Activated CD4-positive, alpha-beta memory T cell treated with anti-CD3 and anti-CD28 coated beads for 36 hours (primary cell): ENCODE measurements around the gene SLC9A4. TPM values are rescaled to one million over a fixed set of nuclear protein-coding genes. Genes with fewer than 3 reads are reported as not detected.

Source experiments
- CTCF ChIA-PET: fragments of 350-600 bp; sonication (Branson Sonifier 250); formaldehyde crosslinking; loops from one replicate; lab custom pipeline; 2021; ENCODE audit warnings: antibody characterized with exemption, inconsistent platforms; lab: Charles Lee
- POLR2A ChIA-PET: fragments of 350-600 bp; sonication (Branson Sonifier 250); formaldehyde crosslinking; loops from one replicate; lab custom pipeline; 2021; ENCODE audit warnings: antibody characterized with exemption; lab: Charles Lee
- DNase-seq: peaks from one replicate; pipeline ENCODE4 v3.0.0-alpha.2; 2020
- H3K27ac Mint-ChIP-seq: one replicate; pipeline ENCODE4 v1.8.0; 2021; ENCODE audit warnings: mixed read lengths
- H3K27me3 Mint-ChIP-seq: one replicate; pipeline ENCODE4 v1.8.0; 2021; ENCODE audit warnings: mixed read lengths
- H3K36me3 Mint-ChIP-seq: one replicate; pipeline ENCODE4 v1.8.0; 2021; ENCODE audit warnings: mixed read lengths
- H3K4me1 Mint-ChIP-seq: one replicate; pipeline ENCODE4 v1.8.0; 2021; ENCODE audit warnings: low read depth, mixed read lengths
- H3K4me3 Mint-ChIP-seq: one replicate; pipeline ENCODE4 v1.8.0; 2021; ENCODE audit warnings: mild to moderate bottlenecking, mixed read lengths
- H3K9me3 Mint-ChIP-seq: one replicate; pipeline ENCODE4 v1.8.0; 2021; ENCODE audit warnings: mixed read lengths
- intact Hi-C: fragments of 100-400 bp; cut with micrococcal nuclease; formaldehyde crosslinking; loops from one replicate; pipeline ENCODE4 v1.15.1; 2023
- total RNA-seq, 2 experiments: library from RNA; stranded (reverse); gene quantifications; one replicate each; pipeline ENCODE4 v1.2.3, GENCODE V29; 2021

The SLC9A4 gene
- total RNA-seq, 2 experiments from 2014 or later, result 0.10 TPM; not detected in 1

DNA sequence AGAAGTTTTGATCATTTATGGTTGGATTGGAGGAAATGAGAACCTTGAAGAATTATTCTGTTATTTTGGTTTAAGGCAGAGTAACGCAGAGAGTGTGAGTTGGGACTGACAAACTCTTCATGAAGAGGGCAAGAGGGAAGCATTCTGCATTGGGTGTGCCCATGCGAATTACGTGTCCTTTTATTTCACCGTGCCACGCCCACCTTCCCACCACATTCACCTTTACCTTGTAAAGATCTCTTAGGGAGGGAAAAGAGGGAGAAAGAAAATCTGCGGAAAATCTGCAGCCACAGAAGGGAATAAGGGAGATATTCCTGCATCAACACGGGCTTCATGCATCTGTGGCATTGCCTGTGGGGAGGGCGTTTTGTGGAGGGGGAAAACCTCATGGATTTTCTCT is 31.8 kb downstream of the SLC9A4 start:
- POLR2A ChIA-PET, result no interaction called here
- intact Hi-C loops, result no loop called here

DNA sequence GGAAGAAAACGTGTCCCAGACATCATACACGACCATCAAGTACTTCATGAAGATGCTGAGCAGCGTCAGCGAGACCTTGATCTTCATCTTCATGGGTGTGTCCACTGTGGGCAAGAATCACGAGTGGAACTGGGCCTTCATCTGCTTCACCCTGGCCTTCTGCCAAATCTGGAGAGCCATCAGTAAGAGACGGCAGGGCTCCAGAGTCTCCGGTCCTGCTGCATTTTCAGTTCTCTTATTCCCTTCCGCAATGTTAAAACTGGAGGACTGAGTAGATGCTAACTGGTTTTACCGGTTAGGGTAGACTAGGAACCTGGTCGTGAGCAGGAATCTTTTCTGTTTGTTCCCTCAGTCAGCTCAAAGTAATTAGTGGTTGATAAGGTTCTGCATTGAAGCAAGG is 32.3 kb downstream of the SLC9A4 start:
- Mint-ChIP-seq H3K4me1 (peaks cover 9% of the 10 kb centered on the region), H3K36me3 (no peaks in the 10 kb centered on the region), H3K27me3 (peaks cover 28% of the 10 kb centered on the region), H3K9me3 (no peaks in the 10 kb centered on the region), H3K4me3 (no peak overlapping the region), H3K27ac (no peak overlapping the region)
- POLR2A ChIA-PET, result no interaction called here
- CTCF ChIA-PET, result no interaction called here
- intact Hi-C loops, result no loop called here
- DNase-seq, result no peak

More for the DNA sequence above, 31.8 kb downstream of the SLC9A4 start:
- Mint-ChIP-seq H3K27me3 (peaks cover 28% of the 10 kb centered on the region), H3K4me1 (peaks cover 7% of the 10 kb centered on the region), H3K27ac (no peak overlapping the region), H3K4me3 (no peak overlapping the region), H3K9me3 (no peaks in the 10 kb centered on the region), H3K36me3 (no peaks in the 10 kb centered on the region)
- CTCF ChIA-PET, result no interaction called here
- no peak for DNase-seq

DNA sequence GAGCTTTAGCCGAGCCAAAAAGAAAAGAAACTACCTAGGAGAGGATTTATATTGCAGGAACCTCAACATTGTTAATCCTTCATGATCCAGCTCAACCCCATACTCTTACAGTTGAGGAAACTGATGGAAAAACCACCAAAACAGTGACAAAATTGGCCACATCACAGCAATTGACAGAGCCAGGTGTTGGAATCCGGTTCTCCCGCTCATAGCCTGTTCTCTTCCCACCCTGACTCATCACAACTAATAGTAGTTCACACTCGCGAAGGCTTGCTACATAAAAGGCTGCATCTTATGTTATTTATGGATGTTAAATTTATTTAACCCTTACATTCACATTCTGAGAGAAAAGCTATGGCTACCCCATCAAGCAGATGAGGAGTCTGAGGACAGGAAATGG is 33.7 kb downstream of the SLC9A4 start:
- ChIA-PET POLR2A (no interaction called here), CTCF (interaction anchor here (0.8 kb wide), 2 partner anchors 8 to 64 kb away, joined by 3 read pairs; no protein-coding TSS in a partner anchor)
- no peaks in the 10 kb centered on the region for H3K9me3 Mint-ChIP-seq

DNA sequence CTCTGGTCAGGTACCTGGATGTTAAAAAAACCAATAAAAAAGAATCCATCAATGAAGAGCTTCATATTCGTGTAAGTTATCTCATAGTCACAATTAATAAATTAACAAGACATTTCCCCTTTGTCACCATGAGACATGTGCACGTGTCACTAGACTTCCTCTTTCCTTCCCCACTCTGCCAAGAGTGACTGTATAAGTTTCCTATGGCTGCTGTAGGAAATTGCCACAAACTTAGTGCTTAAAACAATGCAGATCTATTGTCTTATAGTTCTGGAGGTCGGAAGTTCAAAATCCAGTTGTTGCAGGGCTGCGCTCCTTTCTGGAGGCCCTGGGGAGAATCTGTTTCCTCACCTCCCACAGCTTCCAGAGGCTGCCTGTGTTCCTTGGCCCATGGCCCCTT is 35.8 kb downstream of the SLC9A4 start:
- Mint-ChIP-seq H3K27me3 (peaks cover 38% of the 10 kb centered on the region), H3K36me3 (no peaks in the 10 kb centered on the region), H3K9me3 (no peaks in the 10 kb centered on the region), H3K4me1 (peaks cover 9% of the 10 kb centered on the region), H3K4me3 (no peak overlapping the region), H3K27ac (no peak overlapping the region)
- ChIA-PET POLR2A (no interaction called here), CTCF (interaction anchor here (1.4 kb wide), 2 partner anchors 8 to 12 kb away, joined by 3 to 4 read pairs; no protein-coding TSS in a partner anchor)
- no peak for DNase-seq
- intact Hi-C loops, result no loop called here

More for the DNA sequence above, 33.7 kb downstream of the SLC9A4 start:
- no peak for DNase-seq
- Mint-ChIP-seq H3K4me3 (no peak overlapping the region), H3K4me1 (peaks cover 9% of the 10 kb centered on the region), H3K27ac (no peak overlapping the region), H3K36me3 (no peaks in the 10 kb centered on the region), H3K27me3 (peaks cover 34% of the 10 kb centered on the region)
- intact Hi-C loops, result no loop called here

DNA sequence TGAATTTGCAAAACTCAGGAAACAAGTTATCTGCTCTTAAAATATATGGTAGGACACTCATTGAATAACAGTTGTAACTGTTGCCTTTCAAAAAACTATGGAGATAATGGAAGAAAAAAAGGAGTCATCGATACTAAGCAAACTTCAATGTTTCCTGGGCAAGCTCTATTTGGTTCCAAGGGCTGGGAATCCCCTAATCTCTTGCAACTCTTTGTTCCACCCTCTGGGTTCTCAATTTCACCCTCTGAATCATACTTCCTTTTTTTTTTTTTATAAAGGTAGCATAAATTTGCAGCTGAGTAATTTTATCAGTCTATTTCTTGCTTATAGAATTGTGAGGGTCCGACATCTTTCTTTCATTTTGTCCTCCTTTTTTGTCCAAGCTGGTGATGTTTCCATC is 36.7 kb downstream of the SLC9A4 start:
- Mint-ChIP-seq H3K36me3 (no peaks in the 10 kb centered on the region), H3K9me3 (no peaks in the 10 kb centered on the region), H3K4me3 (no peak overlapping the region), H3K4me1 (peaks cover 9% of the 10 kb centered on the region), H3K27me3 (peaks cover 34% of the 10 kb centered on the region), H3K27ac (no peak overlapping the region)
- ChIA-PET CTCF (interaction anchor here (1.4 kb wide), 1 partner anchor 9 kb away, joined by 3 read pairs; no protein-coding TSS in a partner anchor), POLR2A (interaction anchor here (0.7 kb wide), 1 partner anchor 11 kb away, joined by 3 read pairs; no protein-coding TSS in a partner anchor)
- intact Hi-C loops, result no loop called here
- peak; percentile 13 for DNase-seq

DNA sequence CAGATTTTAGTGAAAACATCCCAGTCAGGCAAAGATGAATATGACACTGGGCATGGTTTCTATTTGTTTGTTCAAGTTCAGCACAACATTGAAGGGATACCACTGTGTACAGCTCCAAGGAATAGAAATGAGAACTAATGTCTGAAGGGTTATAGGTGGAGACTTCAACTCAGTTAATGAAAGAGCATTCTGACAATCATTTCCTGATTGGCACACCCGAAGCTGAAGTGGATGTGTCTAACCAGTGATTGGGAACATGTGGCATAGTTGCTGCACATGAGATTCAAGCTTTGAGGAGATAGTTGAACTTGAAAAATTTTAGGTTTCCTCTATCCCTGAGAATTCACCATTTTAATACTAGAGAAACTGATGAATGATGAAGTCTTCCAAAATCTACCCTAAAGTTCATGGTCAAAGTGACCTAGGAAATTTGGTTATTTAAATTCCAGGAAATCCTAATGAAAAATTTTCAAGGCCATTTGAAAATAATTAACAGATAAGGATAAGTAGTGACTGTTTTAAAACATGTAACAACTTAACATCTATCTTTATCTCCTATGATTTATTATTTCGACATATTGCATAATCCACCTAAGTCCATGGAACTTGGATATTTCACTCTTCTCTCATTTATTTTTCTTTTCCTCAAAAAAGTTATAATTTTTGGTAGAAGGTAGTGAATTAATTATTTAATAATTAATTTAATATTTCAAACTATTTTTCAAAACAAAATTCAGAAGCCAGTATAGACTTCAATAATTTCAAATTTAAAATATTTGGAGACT is 38.0 kb downstream of the SLC9A4 start:
- no peak overlapping the region for H3K27ac Mint-ChIP-seq
- POLR2A ChIA-PET, result no interaction called here
- intact Hi-C loops, result no loop called here
- H3K4me3 Mint-ChIP-seq, result no peak overlapping the region
- peaks cover 9% of the 10 kb centered on the region for H3K4me1 Mint-ChIP-seq
- H3K36me3 Mint-ChIP-seq, result no peaks in the 10 kb centered on the region
- H3K27me3 Mint-ChIP-seq, result peaks cover 33% of the 10 kb centered on the region
- DNase-seq, result no peak
- no peaks in the 10 kb centered on the region for H3K9me3 Mint-ChIP-seq
- CTCF ChIA-PET, result no interaction called here

DNA sequence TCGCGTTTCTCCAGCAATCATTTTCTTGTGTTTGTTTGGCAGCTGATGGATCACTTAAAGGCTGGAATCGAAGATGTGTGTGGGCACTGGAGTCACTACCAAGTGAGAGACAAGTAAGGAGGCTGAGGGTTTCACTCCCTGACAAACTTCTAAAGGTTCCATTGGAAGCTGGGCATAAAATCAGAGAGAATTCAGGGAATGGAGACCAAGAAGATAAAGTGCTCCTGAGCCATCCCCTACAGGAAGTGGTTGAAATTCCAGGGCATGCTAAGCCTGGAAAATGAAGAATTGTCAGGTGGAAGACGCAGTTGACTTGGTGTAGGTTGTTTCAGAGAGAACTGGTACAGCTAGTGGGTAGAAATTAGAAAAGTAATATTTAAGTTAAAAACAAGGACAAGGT is 39.1 kb downstream of the SLC9A4 start:
- Mint-ChIP-seq H3K4me3 (no peak overlapping the region), H3K27ac (no peak overlapping the region), H3K4me1 (peaks cover 9% of the 10 kb centered on the region), H3K27me3 (peaks cover 28% of the 10 kb centered on the region), H3K36me3 (no peaks in the 10 kb centered on the region), H3K9me3 (no peaks in the 10 kb centered on the region)
- POLR2A ChIA-PET, result no interaction called here
- DNase-seq, result no peak
- intact Hi-C loops, result no loop called here
- CTCF ChIA-PET, result interaction anchor here (0.8 kb wide), 1 partner anchor 39 kb away, joined by 3 read pairs; the partner anchor contains the start of gene SLC9A4

DNA sequence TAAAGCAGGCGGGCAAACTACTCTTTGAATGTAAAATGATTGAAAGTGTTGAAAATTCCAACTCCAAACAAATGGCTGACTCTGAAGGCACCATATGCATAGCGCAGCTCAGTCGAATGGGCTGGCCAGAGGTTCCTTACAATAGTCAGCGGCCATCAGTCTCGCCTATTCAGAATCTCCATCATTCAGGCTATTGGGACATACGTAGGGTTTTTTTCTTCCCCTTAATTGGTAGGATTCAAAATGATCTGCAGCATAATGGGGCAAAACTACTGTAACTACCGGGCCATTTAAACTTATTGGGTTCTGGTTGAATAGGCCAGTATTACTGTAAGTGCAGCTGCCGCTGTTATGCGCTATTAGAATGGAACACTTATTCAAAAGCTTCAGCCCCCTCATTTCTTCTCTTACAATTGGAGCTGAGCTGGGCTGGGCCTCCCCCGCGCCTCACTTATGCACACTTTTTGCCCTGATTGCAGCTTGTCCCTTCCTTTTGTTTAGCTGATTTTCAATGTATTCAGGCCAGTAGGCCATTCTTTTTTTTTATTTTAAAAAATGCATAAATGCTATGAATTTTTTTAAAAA is 40.4 kb downstream of the SLC9A4 start:
- Mint-ChIP-seq H3K4me3 (no peak overlapping the region), H3K36me3 (no peaks in the 10 kb centered on the region), H3K27ac (no peak overlapping the region), H3K27me3 (peaks cover 26% of the 10 kb centered on the region), H3K4me1 (peaks cover 9% of the 10 kb centered on the region), H3K9me3 (no peaks in the 10 kb centered on the region)
- no peak for DNase-seq
- ChIA-PET POLR2A (no interaction called here), CTCF (interaction anchor here (0.6 to 0.7 kb wide), 2 partner anchors 78 to 608 kb away, joined by 3 read pairs; no protein-coding TSS in a partner anchor)
- intact Hi-C loops, result no loop called here

DNA sequence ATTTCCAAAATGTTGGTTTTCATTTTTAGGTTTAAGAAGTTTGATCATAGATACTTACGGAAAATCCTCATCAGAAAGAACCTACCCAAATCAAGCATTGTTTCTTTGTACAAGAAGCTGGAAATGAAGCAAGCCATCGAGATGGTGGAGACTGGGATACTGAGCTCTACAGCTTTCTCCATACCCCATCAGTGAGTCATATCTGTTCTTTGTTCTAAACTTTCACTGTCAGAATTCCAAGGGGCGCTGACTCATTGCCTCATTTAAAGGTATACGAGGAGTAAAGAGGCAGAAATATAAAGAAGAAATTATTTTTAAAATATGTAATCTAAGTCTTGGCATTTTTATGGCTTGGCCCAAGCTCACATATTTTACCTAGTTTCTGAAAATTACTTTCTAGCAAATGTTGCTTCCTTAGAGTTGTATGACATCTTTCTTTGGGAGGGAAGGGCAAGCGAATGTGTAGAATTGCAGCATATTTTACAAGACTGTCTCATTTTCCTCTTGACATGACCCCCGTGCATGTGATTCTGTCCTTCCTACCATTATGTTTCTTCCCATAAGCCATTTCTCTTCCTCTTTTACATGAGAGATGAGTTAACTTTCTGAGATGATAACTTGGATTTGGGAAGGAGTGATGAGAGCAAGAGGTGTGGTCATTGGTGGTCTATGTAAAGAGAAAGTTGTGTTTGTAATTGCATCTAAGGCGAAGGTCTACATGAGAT is 41.2 kb downstream of the SLC9A4 start:
- H3K27me3 Mint-ChIP-seq, result peaks cover 21% of the 10 kb centered on the region
- H3K4me1 Mint-ChIP-seq, result peaks cover 8% of the 10 kb centered on the region
- no peaks in the 10 kb centered on the region for H3K36me3 Mint-ChIP-seq
- no peaks in the 10 kb centered on the region for H3K9me3 Mint-ChIP-seq
- CTCF ChIA-PET, result interaction anchor here (0.6 to 1.2 kb wide), 4 partner anchors 8 to 102 kb away, joined by 3 to 4 read pairs (median 3); no protein-coding TSS in a partner anchor
- H3K27ac Mint-ChIP-seq, result no peak overlapping the region
- no peak for DNase-seq
- POLR2A ChIA-PET, result no interaction called here
- intact Hi-C loops, result no loop called here
- no peak overlapping the region for H3K4me3 Mint-ChIP-seq

DNA sequence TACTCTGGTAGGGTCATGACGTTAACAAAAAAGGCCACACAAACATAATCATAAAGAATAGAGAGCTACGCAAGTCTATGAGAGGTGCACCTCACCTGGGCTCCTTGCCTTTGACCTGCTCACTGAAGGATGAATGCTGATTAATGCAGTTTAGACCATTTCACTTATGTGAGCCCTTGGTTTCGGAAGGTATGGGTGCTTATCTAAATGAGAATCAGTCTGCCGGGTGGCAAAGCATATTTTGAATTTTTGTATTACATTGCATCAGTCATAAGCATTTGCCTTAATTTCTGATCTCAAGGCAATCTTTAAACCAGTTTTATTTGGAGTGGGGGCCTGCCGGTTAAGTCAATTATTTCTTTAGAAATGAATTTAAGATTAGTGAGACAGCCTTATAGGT is 42.8 kb downstream of the SLC9A4 start:
- ChIA-PET POLR2A (no interaction called here), CTCF (interaction anchor here (1.2 kb wide), 1 partner anchor 100 kb away, joined by 4 read pairs; no protein-coding TSS in a partner anchor)
- Mint-ChIP-seq H3K36me3 (no peaks in the 10 kb centered on the region), H3K4me3 (no peak overlapping the region), H3K27me3 (peaks cover 13% of the 10 kb centered on the region), H3K4me1 (no peaks in the 10 kb centered on the region), H3K27ac (no peak overlapping the region), H3K9me3 (no peaks in the 10 kb centered on the region)
- no peak for DNase-seq
- intact Hi-C loops, result no loop called here

DNA sequence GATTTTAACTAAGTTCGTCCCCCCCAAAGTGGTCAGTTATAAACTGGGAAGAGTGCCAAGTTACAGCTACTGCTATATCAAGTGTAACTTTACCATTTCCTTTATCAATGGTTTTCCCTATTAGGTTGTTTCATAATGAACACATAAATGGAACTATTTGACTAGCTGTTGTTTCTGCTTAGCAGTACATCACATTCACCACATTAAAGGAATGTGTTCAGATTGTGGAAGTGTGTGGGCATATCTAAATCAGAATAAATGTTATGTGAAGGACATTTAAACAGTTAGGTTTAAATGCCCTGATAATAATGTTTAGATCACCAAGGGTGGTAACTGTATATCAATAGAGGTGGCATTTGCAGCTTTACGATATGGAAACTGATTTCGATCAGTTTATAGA is 45.1 kb downstream of the SLC9A4 start:
- no peaks in the 10 kb centered on the region for H3K9me3 Mint-ChIP-seq
- CTCF ChIA-PET, result interaction anchor here (0.7 to 1.1 kb wide), 2 partner anchors 75 kb away, joined by 3 read pairs; no protein-coding TSS in a partner anchor
- no peaks in the 10 kb centered on the region for H3K4me1 Mint-ChIP-seq
- POLR2A ChIA-PET, result no interaction called here
- no peak for DNase-seq
- intact Hi-C loops, result no loop called here
- H3K27ac Mint-ChIP-seq, result no peak overlapping the region
- H3K27me3 Mint-ChIP-seq, result peaks cover under 1% of the 10 kb centered on the region
- no peaks in the 10 kb centered on the region for H3K36me3 Mint-ChIP-seq
- H3K4me3 Mint-ChIP-seq, result no peak overlapping the region

DNA sequence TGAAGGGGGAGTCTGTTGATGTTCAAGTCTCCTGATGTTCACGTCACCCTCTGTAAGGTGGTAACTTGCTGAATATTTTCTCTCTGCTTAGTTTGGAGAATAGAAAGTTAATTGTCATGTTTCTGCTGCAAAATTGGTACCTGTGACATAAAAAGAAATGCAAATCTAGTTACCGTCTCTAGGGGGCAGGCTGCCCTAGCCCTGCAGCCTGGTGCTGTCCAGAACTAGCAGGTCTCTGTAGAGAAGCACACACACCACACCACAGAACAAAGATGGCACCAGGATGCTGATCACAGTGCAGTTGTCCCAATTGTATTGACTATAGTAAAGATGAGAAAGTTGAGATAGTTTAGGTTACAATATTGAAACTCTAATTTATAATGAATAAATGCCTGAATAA is 47.0 kb downstream of the SLC9A4 start:
- Mint-ChIP-seq H3K4me1 (no peaks in the 10 kb centered on the region), H3K27ac (no peak overlapping the region)
- intact Hi-C loops, result loop anchor here (1.0 kb wide), 2 partner anchors 96 to 183 kb away; no protein-coding TSS in a partner anchor

More for the DNA sequence above, 47.0 kb downstream of the SLC9A4 start:
- no peak overlapping the region for H3K4me3 Mint-ChIP-seq
- no peaks in the 10 kb centered on the region for H3K9me3 Mint-ChIP-seq
- no peaks in the 10 kb centered on the region for H3K36me3 Mint-ChIP-seq
- CTCF ChIA-PET, result interaction anchor here (0.8 to 2.4 kb wide), 3 partner anchors 12 to 286 kb away, joined by 3 to 13 read pairs (median 4); no protein-coding TSS in a partner anchor
- peak; percentile 28 for DNase-seq
- no peaks in the 10 kb centered on the region for H3K27me3 Mint-ChIP-seq
- POLR2A ChIA-PET, result no interaction called here
